H1 (cell line): ENCODE data around the gene TEX38. TPM values are rescaled to one million over a fixed set of nuclear protein-coding genes. Genes with fewer than 3 reads are reported as not detected.

Experiments
- CHD7 ChIP-seq: fragments of 300-600 bp; sonication (generic); IDR thresholded peaks from 2 replicates; pipeline ENCODE4 v1.7.1; 2012; ENCODE audit warnings: low read length, moderate library complexity, mild to moderate bottlenecking, inconsistent platforms; ENCODE audit not compliant: insufficient replicate concordance
- EP300 ChIP-seq, 2 experiments: IDR thresholded peaks; 1 replicate in 1 of 2; 2 replicates in 1 of 2; pipeline ENCODE4 v1.6.1; 2011 to 2012; ENCODE audit warnings: low read depth in 2 of 2, low read length in 2 of 2, mild to moderate bottlenecking in 2 of 2, borderline replicate concordance in 1 of 2, inconsistent platforms in 1 of 2, moderate library complexity in 1 of 2
- EZH2 ChIP-seq: fragments of 200-600 bp; sonication (generic); IDR thresholded peaks from 2 replicates; pipeline ENCODE4 v1.7.1; 2012; ENCODE audit warnings: low read depth, mild to moderate bottlenecking, moderate library complexity, low read length, inconsistent platforms; ENCODE audit not compliant: severe bottlenecking
- KDM1A ChIP-seq: fragments of 200-600, 300-600 bp; sonication (generic); IDR thresholded peaks from 2 replicates; pipeline ENCODE4 v1.7.1; 2016; ENCODE audit warnings: mild to moderate bottlenecking, low read length, borderline replicate concordance
- polyA plus RNA-seq, 7 experiments: library from polyadenylated mRNA; depleted of rRNA in 3 of 7; stranded (reverse) in 5 of 7; unstranded in 2 of 7; fragments of >200 nt in 5 of 7; fragments of 200-250 nt in 2 of 7; gene quantifications; 1 replicate in 5 of 7; 2 replicates in 1 of 7; 4 replicates in 1 of 7; pipeline versions ENCODE4 v1.2.1 to v1.2.3, GENCODE V29; 2011 to 2013; ENCODE audit warnings: missing spikeins in 2 of 7, mixed read lengths in 2 of 7
- total RNA-seq: library from RNA; stranded (reverse); fragmentation: NEBNext Ultra II Directional; extraction: Animal tissue kit (Norgen Biotek cat#: 25700); gene quantifications from 2 replicates; pipeline ENCODE4 v1.2.1, GENCODE V29; 2021
- TF ChIP-seq, protein P1 (sequence below): IDR thresholded peaks from 2 replicates; pipeline ENCODE4 v1.6.1; 2012; ENCODE audit warnings: inconsistent platforms

The TEX38 gene
- total and polyA plus RNA-seq, 2 of the 8 experiments (the other 6 are each of a cell fraction or from before 2014, with no cell fraction given), result 0.33 TPM; not detected in 1

GRCh38 chr1:46621930-46622329, 49.7 kb upstream of the TEX38 start (continued):
- TF ChIP-seq CHD7 (no peak), EP300 (IDR thresholded peaks at IDR 0.05; ENCODE audit: borderline replicate concordance in 1 of 2, low read depth in 2 of 2, low read length in 2 of 2) (no peak), EZH2 (no peak), KDM1A (no peak)
- TF ChIP-seq, protein P1, sequence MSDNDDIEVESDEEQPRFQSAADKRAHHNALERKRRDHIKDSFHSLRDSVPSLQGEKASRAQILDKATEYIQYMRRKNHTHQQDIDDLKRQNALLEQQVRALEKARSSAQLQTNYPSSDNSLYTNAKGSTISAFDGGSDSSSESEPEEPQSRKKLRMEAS, result no peak
